ENCODE results near the gene TRIM7. TPM values are rescaled to one million over a fixed set of nuclear protein-coding genes. Genes with fewer than 3 reads are reported as not detected.

TRIM7 gene
- total and polyA plus RNA-seq, 9 of the 15 experiments (the other 6 are each of a cell fraction or from before 2014, with no cell fraction given): 2.6 to 14.9 (median 8.9) TPM

DNA sequence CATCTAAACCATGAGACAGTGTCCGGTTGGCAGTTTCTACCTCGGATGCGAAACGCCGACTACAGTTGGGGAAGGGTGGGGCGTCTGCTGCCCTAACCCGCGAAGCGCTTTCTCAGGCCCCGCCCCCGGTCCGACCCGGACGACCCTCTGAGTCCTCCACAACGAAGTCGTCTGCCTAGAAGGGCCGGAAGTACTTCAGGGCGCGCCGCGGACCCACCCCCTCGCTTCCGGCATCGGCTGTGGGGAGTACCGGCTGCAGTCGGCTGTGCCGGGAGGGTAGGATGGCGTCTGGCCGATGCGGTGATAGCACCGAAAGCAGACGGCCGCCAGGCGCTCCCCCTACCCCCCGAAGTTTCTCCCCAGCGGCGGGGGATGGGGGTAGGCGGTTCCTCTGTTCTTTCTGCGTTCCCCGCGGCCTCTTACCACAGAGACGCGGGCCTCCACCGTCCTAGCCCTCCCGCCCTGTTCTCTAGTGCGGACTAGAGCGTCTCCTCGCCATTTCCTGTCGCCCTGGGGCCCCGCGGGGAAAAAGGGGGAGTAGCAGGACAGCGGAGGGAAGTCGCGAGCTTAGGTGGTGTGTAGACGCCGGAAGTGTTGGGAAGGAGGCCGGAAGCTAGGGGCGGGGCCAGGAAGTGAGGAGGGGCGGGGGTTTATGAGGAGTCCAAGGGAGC lies 18.2 kb upstream of the TRIM7 start, which contains the start of gene TRIM41 (continued):
- TF ChIP-seq ZBTB34 (CRISPR knock-in tag; IDR thresholded peaks at IDR 0.05) (no peak), ZNF57 (CRISPR knock-in tag; IDR thresholded peaks at IDR 0.05) (no peak), POLR2A (conservative IDR thresholded peaks at IDR 0.05) (peak; percentile 98), ZNF699 (CRISPR knock-in tag; IDR thresholded peaks at IDR 0.05; ENCODE audit: insufficient replicate concordance) (no peak), ZNF561 (CRISPR knock-in tag; conservative IDR thresholded peaks at IDR 0.05) (0 out of 2 replicates have a peak, but pooled peaks have one; percentile 40), U2AF2 (optimal IDR thresholded peaks at IDR 0.05; ENCODE audit: low read depth, low read length) (no peak), KDM5B (IDR thresholded peaks at IDR 0.05; ENCODE audit: insufficient replicate concordance, low read depth, low read length) (peak; percentile 43), EP300 (IDR thresholded peaks at IDR 0.05; ENCODE audit: low read length) (peak; percentile 63; the same call in 1 of the 2 replicates), CTCFL (IDR thresholded peaks at IDR 0.05; ENCODE audit: borderline replicate concordance, insufficient read depth, low read depth, low read length, poor library complexity, severe bottlenecking) (no peak), NCOR1 (IDR thresholded peaks at IDR 0.05) (peak; percentile 71)
- TF ChIP-seq, protein P1, sequence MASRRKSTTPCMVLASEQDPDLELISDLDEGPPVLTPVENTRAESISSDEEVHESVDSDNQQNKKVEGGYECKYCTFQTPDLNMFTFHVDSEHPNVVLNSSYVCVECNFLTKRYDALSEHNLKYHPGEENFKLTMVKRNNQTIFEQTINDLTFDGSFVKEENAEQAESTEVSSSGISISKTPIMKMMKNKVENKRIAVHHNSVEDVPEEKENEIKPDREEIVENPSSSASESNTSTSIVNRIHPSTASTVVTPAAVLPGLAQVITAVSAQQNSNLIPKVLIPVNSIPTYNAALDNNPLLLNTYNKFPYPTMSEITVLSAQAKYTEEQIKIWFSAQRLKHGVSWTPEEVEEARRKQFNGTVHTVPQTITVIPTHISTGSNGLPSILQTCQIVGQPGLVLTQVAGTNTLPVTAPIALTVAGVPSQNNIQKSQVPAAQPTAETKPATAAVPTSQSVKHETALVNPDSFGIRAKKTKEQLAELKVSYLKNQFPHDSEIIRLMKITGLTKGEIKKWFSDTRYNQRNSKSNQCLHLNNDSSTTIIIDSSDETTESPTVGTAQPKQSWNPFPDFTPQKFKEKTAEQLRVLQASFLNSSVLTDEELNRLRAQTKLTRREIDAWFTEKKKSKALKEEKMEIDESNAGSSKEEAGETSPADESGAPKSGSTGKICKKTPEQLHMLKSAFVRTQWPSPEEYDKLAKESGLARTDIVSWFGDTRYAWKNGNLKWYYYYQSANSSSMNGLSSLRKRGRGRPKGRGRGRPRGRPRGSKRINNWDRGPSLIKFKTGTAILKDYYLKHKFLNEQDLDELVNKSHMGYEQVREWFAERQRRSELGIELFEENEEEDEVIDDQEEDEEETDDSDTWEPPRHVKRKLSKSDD (conservative IDR thresholded peaks at IDR 0.05; ENCODE audit: low read length): no peak
- TF ChIP-seq, protein P2, sequence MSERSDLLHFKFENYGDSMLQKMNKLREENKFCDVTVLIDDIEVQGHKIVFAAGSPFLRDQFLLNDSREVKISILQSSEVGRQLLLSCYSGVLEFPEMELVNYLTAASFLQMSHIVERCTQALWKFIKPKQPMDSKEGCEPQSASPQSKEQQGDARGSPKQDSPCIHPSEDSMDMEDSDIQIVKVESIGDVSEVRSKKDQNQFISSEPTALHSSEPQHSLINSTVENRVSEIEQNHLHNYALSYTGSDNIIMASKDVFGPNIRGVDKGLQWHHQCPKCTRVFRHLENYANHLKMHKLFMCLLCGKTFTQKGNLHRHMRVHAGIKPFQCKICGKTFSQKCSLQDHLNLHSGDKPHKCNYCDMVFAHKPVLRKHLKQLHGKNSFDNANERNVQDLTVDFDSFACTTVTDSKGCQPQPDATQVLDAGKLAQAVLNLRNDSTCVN (CRISPR knock-in tag; IDR thresholded peaks at IDR 0.05): no peak
